HG03565 (cell line): ENCODE measurements around the gene MOK.

ENCODE experiments used
- ATAC-seq: cut with Tn5 transposase; IDR thresholded peaks from one replicate; pipeline ENCODE4 v1.9.1; 2021; ENCODE audit warnings: mild to moderate bottlenecking, moderate library complexity; ENCODE audit not compliant: unreplicated experiment

The MOK gene

DNA sequence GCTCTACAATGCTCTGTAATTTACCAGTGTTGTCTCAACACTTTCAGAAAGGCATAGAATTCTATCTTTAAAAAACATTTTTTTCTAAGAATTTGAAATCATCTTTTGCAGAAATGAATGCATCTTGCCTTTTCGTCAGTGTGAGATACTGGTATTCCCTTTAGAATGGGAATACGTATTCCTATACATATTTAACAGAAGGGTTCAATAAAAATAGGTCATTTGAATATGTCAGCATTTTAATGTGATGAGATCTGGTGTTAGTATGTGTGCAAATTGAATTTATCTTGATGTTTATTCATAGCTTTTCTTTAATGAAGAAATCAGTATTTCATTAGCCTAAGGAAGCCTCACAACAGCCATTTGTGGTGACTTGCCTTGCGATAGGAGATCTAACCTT lies 121.1 kb downstream of the MOK start:
- no peak for ATAC-seq

GRCh38 chr14:102182936-102183619 lies 121.9 kb downstream of the MOK start:
- no peak for ATAC-seq

GRCh38 chr14:102182190-102182589 lies 122.8 kb downstream of the MOK start:
- no peak for ATAC-seq

DNA sequence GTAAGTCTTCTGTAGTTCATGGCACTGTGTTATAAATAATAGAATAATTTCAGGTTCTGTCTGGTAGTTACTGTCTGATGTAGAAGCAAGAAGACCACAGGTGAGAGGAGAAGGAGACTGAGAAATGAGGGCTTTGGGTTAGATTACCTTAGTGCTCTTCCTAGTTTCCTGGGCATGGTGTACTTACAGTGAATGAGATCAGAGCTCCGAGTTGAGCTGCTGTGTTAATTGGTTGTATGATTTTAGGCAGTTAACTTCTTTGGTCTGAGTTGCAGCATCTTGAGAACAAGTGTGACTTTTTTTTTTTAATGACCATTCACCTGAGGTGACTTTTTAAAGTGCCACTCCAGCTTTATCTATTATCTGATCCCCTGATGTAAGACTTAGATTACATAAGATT lies 123.8 kb downstream of the MOK start:
- no peak for ATAC-seq

GRCh38 chr14:102180248-102180998 lies 124.5 kb downstream of the MOK start:
- ATAC-seq: no peak
